OCI-LY7 (cell line): Measurements from ENCODE around the gene DUSP22. TPM values are rescaled to one million over a fixed set of nuclear protein-coding genes. Genes with fewer than 3 reads are reported as not detected.

ENCODE experiments used
- BruUV-seq: library from RNA; stranded (reverse); fragments of 400-500 nt; replicated peaks from 2 replicates; lab custom pipeline; 2021; lab: Mats Ljungman, UMichigan
- CTCF ChIA-PET: fragments of 300-600 bp; sonication (Branson Sonifier 250); formaldehyde crosslinking; loops from one replicate; lab custom pipeline; 2022; ENCODE audit warnings: antibody characterized with exemption; ENCODE audit not compliant: unreplicated experiment; lab: Charles Lee
- POLR2A ChIA-PET: fragments of 300-600 bp; sonication (Branson Sonifier 250); formaldehyde crosslinking; loops from one replicate; lab custom pipeline; 2022; ENCODE audit warnings: antibody characterized with exemption; lab: Charles Lee
- DNase-seq: peaks from one replicate; pipeline ENCODE4 v3.0.0-alpha.2; 2015; ENCODE audit warnings: low spot score
- H2AFZ ChIP-seq: fragments of 200-600 bp; sonication (generic), shearing (Covaris generic); 2 replicates; pipeline ENCODE4 v1.6.1; 2014; ENCODE audit warnings: mild to moderate bottlenecking, antibody characterized with exemption, low read length, moderate library complexity
- H3K27ac ChIP-seq: fragments of 200-600 bp; sonication (generic); 2 replicates; pipeline ENCODE4 v1.5.1; 2014; ENCODE audit warnings: mixed run types, low read depth, mild to moderate bottlenecking, moderate library complexity, low read length, inconsistent platforms; ENCODE audit not compliant: poor library complexity, severe bottlenecking
- H3K36me3 ChIP-seq: fragments of 200-600 bp; sonication (generic); 2 replicates; pipeline ENCODE4 v1.6.1; 2014; ENCODE audit warnings: mild to moderate bottlenecking, antibody characterized with exemption, low read length, moderate library complexity, mixed read lengths; ENCODE audit not compliant: insufficient read depth
- H3K4me1 ChIP-seq: fragments of 200-600 bp; sonication (generic); 2 replicates; pipeline ENCODE4 v1.5.1; 2014; ENCODE audit warnings: mild to moderate bottlenecking, low read length; ENCODE audit not compliant: insufficient read depth, poor library complexity, severe bottlenecking
- H3K4me2 ChIP-seq: fragments of 200-600 bp; sonication (generic); 2 replicates; pipeline ENCODE4 v1.6.1; 2014; ENCODE audit warnings: mild to moderate bottlenecking, low read length
- H3K4me3 ChIP-seq: fragments of 200-600 bp; sonication (generic); 2 replicates; pipeline ENCODE4 v1.5.1; 2014; ENCODE audit warnings: mild to moderate bottlenecking, low read depth, low read length; ENCODE audit not compliant: poor library complexity, severe bottlenecking
- H3K79me2 ChIP-seq: fragments of 200-600 bp; sonication (generic); 2 replicates; pipeline ENCODE4 v1.6.1; 2016; ENCODE audit warnings: low read depth, mild to moderate bottlenecking, low read length, moderate library complexity, mixed read lengths; ENCODE audit not compliant: insufficient read depth
- H3K9me2 ChIP-seq: fragments of 200-600 bp; sonication (generic); 2 replicates; pipeline ENCODE4 v1.6.1; 2016; ENCODE audit warnings: mild to moderate bottlenecking, low read length, mixed read lengths; ENCODE audit not compliant: insufficient read depth
- H3K9me3 ChIP-seq: fragments of 200-600 bp; sonication (generic); 2 replicates; pipeline ENCODE4 v1.6.1; 2014; ENCODE audit warnings: mild to moderate bottlenecking, mixed run types, low read length, mixed read lengths
- H4K20me1 ChIP-seq: fragments of 200-600 bp; sonication (generic); 2 replicates; pipeline ENCODE4 v1.6.1; 2014; ENCODE audit warnings: mild to moderate bottlenecking, antibody characterized with exemption, low read length, moderate library complexity, mixed read lengths; ENCODE audit not compliant: insufficient read depth
- CTCF ChIP-seq: fragments of 200-600 bp; sonication (generic); conservative IDR thresholded peaks from 2 replicates; pipeline ENCODE4 v1.5.1; 2014; ENCODE audit warnings: mild to moderate bottlenecking, antibody characterized with exemption, low read length, moderate library complexity, mixed read lengths
- EZH2phosphoT487 ChIP-seq: fragments of 200-600 bp; sonication (generic); IDR thresholded peaks from 2 replicates; pipeline ENCODE4 v1.6.1; 2018; ENCODE audit warnings: low read depth, borderline replicate concordance, mild to moderate bottlenecking, mixed run types, antibody characterized with exemption, low read length, moderate library complexity, mixed read lengths
- intact Hi-C: fragments of 100-400 bp; cut with micrococcal nuclease; formaldehyde crosslinking; loops from one replicate; pipeline ENCODE4 v1.10.0; 2022; ENCODE audit not compliant: unreplicated experiment
- total RNA-seq, 2 experiments: library from RNA; depleted of rRNA in 1 of 2; stranded (reverse); fragments of >200 nt in 1 of 2; shearing (Covaris generic) in 1 of 2; gene quantifications; 2 replicates each; pipeline ENCODE4 v1.2.3, GENCODE V29; 2014 to 2022

The DUSP22 gene
- total RNA-seq, 2 experiments from 2014 or later = 149 to 171 TPM

GRCh38 chr6:378090-378957 lies 86.0 kb downstream of the DUSP22 start:
- H3K4me3 ChIP-seq = no peak overlapping the region
- no peaks in the 10 kb centered on the region for H3K79me2 ChIP-seq
- H3K27ac ChIP-seq = no peak overlapping the region
- H3K9me2 ChIP-seq = no peaks in the 10 kb centered on the region
- no peaks in the 10 kb centered on the region for H3K36me3 ChIP-seq
- H3K4me2 ChIP-seq = peak overlapping the region; percentile 65
- H3K9me3 ChIP-seq = no peaks in the 10 kb centered on the region
- peak overlapping the region; percentile 77; the same call in 1 of the 2 replicates for H2AFZ ChIP-seq
- intact Hi-C loops = no loop called here
- H4K20me1 ChIP-seq = no peaks in the 10 kb centered on the region
- ChIA-PET POLR2A (interaction anchor here (0.6 to 4.6 kb wide), 5 partner anchors 9 to 407 kb away, joined by 3 to 81 read pairs (median 6); no protein-coding TSS in a partner anchor), CTCF (no interaction called here)
- peaks cover 42% of the 10 kb centered on the region for H3K4me1 ChIP-seq
- BruUV-seq = no TSS peak
- DNase-seq = no peak
- TF ChIP-seq CTCF = no peak
- no peak for TF ChIP-seq EZH2phosphoT487

GRCh38 chr6:378958-379409 lies 86.7 kb downstream of the DUSP22 start:
- no peak overlapping the region for H3K4me3 ChIP-seq
- no peaks in the 10 kb centered on the region for H3K79me2 ChIP-seq
- peak overlapping the region; percentile 77; the same call in 1 of the 2 replicates for H2AFZ ChIP-seq
- H3K4me2 ChIP-seq = 0 out of 2 replicates have a peak overlapping the region, but pooled peaks have one; percentile 65
- CTCF ChIA-PET = no interaction called here
- peaks cover 41% of the 10 kb centered on the region for H3K4me1 ChIP-seq
- no peaks in the 10 kb centered on the region for H3K9me2 ChIP-seq
- intact Hi-C loops = no loop called here
- H3K9me3 ChIP-seq = no peaks in the 10 kb centered on the region
- no TSS peak for BruUV-seq
- H3K27ac ChIP-seq = no peak overlapping the region
- no peak for DNase-seq
- POLR2A ChIA-PET = interaction anchor here (0.7 to 4.6 kb wide), 2 partner anchors 10 to 16 kb away, joined by 3 to 81 read pairs; no protein-coding TSS in a partner anchor
- no peaks in the 10 kb centered on the region for H4K20me1 ChIP-seq
- H3K36me3 ChIP-seq = no peaks in the 10 kb centered on the region
- no peak for TF ChIP-seq CTCF
